Endodermal cell (in vitro differentiated cells): ENCODE results near the gene ICAM2. TPM values are rescaled to one million over a fixed set of nuclear protein-coding genes. Genes with fewer than 3 reads are reported as not detected.
A peak's percentile ranks its signal among the peaks of the same experiment; 100 is the strongest.

ENCODE experiments used
- DNase-seq: peaks from one replicate; pipeline ENCODE4 v3.0.0-alpha.2; 2017
- H3K27ac ChIP-seq: 2 replicates; pipeline ENCODE4 v1.5.1; 2013; ENCODE audit warnings: mild to moderate bottlenecking, low read depth, low read length, moderate library complexity
- H3K27me3 ChIP-seq: 2 replicates; pipeline ENCODE4 v1.6.1; 2013; ENCODE audit warnings: mild to moderate bottlenecking, low read length, moderate library complexity; ENCODE audit not compliant: insufficient read depth, control insufficient read depth, poor library complexity, severe bottlenecking
- H3K36me3 ChIP-seq: 2 replicates; pipeline ENCODE4 v1.7.0; 2013; ENCODE audit warnings: mild to moderate bottlenecking, low read length, moderate library complexity; ENCODE audit not compliant: control insufficient read depth, insufficient read depth
- H3K4me1 ChIP-seq: one replicate; pipeline ENCODE4 v1.7.0; 2013; ENCODE audit warnings: low read length; ENCODE audit not compliant: control insufficient read depth, insufficient read depth
- H3K4me3 ChIP-seq: 2 replicates; pipeline ENCODE4 v1.5.1; 2013; ENCODE audit warnings: mild to moderate bottlenecking, low read length, moderate library complexity
- H3K9ac ChIP-seq: 2 replicates; pipeline ENCODE4 v1.6.1; 2013; ENCODE audit warnings: mild to moderate bottlenecking, low read length, moderate library complexity; ENCODE audit not compliant: poor library complexity, severe bottlenecking; ENCODE audit errors: extremely low read depth
- H3K9me3 ChIP-seq: 2 replicates; pipeline ENCODE4 v1.6.1; 2013; ENCODE audit warnings: mild to moderate bottlenecking, low read length, moderate library complexity; ENCODE audit not compliant: control insufficient read depth
- H3K27ac Mint-ChIP-seq: 2 replicates; pipeline ENCODE4 v1.8.0; 2020; ENCODE audit warnings: mixed read lengths
- H3K27me3 Mint-ChIP-seq: 2 replicates; pipeline ENCODE4 v1.8.0; 2021; ENCODE audit warnings: mild to moderate bottlenecking, mixed read lengths; ENCODE audit not compliant: insufficient read depth
- H3K36me3 Mint-ChIP-seq: 2 replicates; pipeline ENCODE4 v1.8.0; 2020; ENCODE audit warnings: low read depth, mixed read lengths
- H3K4me1 Mint-ChIP-seq: 2 replicates; pipeline ENCODE4 v1.8.0; 2020; ENCODE audit warnings: mixed read lengths
- H3K4me3 Mint-ChIP-seq: 2 replicates; pipeline ENCODE4 v1.8.0; 2020; ENCODE audit warnings: mild to moderate bottlenecking, moderate library complexity, mixed read lengths
- H3K9me3 Mint-ChIP-seq: 2 replicates; pipeline ENCODE4 v1.8.0; 2020; ENCODE audit warnings: mild to moderate bottlenecking, mixed read lengths
- WGBS, 2 experiments: methylation state at CpG; one replicate each; pipeline versions ENCODE4 v1.1.5 to v1.1.7; 2013; ENCODE audit warnings: missing lambda C conversion rate in 2 of 2, mixed read lengths in 1 of 2; ENCODE audit not compliant: insufficient coverage in 1 of 2, insufficient read length in 1 of 2; 5-methylcytosine and 5-hydroxymethylcytosine counted together
- total RNA-seq, 2 donors: library from RNA; stranded (reverse); fragmentation: NEBNext Ultra II Directional in 1 of 2; extraction: Animal tissue kit (Norgen Biotek cat#: 25700) in 1 of 2; gene quantifications; 2 replicates in 1 of 2; 3 replicates in 1 of 2; pipeline ENCODE4 v1.2.1, GENCODE V29; 2021
- TF ChIP-seq, protein P1 (sequence below): fragments of 200-600 bp; sonication (generic); conservative IDR thresholded peaks from 2 replicates; pipeline ENCODE4 v1.5.0; 2021; ENCODE audit warnings: antibody characterized with exemption, mild to moderate bottlenecking

ICAM2 gene
- total RNA-seq, 2 donors from 2014 or later, result 0.75 TPM; not detected in 1

DNA sequence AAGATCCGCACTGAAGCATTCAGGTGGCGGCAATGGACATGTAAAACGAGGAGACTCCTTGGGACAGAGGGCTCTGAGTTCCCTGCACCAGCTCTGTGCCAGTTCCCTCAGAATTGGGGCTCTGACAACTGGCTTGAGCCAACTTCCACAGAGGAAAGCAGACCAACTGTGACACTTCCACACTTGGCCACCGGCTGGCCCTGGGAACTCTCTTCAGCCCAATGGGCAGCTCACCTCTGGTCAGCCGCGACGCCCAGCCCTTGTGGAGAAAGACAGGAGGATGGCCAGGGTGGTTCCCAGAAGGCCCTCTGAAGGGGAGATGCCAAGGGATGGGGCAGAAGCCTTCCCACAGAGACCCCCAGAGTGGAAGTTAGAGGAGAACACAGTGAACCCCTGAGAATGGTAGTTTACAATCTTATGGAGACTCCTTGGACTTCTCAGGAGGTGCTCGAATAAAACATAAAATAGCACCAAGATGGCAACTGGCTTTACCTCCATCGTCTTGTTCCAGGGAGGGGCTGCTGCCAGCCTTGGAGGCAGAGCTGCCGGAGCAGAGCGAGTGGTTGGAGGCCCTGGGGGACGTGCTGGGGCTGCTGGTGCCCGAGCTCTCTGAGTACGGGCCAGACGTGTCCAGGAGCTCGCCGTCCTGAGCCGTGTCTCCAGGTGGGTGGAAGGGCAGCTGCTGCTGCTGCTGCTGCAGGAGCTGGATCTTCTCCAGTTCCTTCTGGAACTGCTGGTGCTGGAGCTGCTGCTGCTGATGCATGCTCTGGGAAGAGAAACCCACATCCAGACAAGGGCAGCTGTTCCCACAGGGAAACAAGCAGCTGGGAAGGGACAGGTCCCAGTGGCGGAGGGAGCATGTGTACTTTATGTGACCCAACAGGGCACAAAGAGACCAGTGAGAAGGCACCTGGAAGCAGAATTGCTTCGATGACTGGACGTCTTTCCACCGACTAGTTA, 35.0 kb upstream of the ICAM2 start:
- 92 to 96% methylated on average over 12 to 22 of the region's 22 CpGs for WGBS, 2 experiments
- H3K9me3 ChIP-seq, result no peaks in the 10 kb centered on the region
- no peaks in the 10 kb centered on the region for H3K4me1 ChIP-seq
- no peak overlapping the region for H3K4me3 ChIP-seq
- Mint-ChIP-seq H3K27ac (peak overlapping the region; percentile 87), H3K9me3 (no peaks in the 10 kb centered on the region), H3K36me3 (peaks cover 63% of the 10 kb centered on the region), H3K4me1 (peaks cover 12% of the 10 kb centered on the region), H3K4me3 (no peak overlapping the region), H3K27me3 (no peaks in the 10 kb centered on the region)
- H3K36me3 ChIP-seq, result peaks cover 27% of the 10 kb centered on the region
- no peaks in the 10 kb centered on the region for H3K27me3 ChIP-seq
- no peak for DNase-seq
- no peak overlapping the region for H3K9ac ChIP-seq
- TF ChIP-seq, protein P1, sequence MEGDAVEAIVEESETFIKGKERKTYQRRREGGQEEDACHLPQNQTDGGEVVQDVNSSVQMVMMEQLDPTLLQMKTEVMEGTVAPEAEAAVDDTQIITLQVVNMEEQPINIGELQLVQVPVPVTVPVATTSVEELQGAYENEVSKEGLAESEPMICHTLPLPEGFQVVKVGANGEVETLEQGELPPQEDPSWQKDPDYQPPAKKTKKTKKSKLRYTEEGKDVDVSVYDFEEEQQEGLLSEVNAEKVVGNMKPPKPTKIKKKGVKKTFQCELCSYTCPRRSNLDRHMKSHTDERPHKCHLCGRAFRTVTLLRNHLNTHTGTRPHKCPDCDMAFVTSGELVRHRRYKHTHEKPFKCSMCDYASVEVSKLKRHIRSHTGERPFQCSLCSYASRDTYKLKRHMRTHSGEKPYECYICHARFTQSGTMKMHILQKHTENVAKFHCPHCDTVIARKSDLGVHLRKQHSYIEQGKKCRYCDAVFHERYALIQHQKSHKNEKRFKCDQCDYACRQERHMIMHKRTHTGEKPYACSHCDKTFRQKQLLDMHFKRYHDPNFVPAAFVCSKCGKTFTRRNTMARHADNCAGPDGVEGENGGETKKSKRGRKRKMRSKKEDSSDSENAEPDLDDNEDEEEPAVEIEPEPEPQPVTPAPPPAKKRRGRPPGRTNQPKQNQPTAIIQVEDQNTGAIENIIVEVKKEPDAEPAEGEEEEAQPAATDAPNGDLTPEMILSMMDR, result peak; percentile 13
- H3K27ac ChIP-seq, result no peak overlapping the region

DNA sequence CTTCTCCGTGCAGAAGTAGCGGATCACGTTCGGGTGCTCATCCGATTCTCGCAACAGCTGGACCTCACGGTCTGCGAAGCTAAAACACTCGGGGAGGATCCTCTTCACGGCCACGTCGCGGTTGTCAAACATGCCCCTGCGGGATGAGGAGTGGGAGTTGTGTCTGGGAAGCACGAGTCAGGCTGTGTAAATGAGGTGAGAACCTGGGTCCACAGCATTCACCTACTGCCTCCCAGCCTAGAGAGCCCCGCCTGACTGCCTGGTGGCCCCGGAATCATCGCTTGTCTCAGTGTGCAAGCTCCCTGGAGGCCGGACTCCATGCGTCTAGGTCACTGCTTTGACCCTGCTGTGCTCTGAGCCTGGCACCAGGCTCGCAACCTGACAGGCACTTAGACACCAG, 33.9 kb upstream of the ICAM2 start:
- no peaks in the 10 kb centered on the region for H3K4me1 ChIP-seq
- Mint-ChIP-seq H3K27ac (no peak overlapping the region), H3K4me3 (no peak overlapping the region), H3K27me3 (no peaks in the 10 kb centered on the region), H3K4me1 (peaks cover 16% of the 10 kb centered on the region), H3K9me3 (no peaks in the 10 kb centered on the region), H3K36me3 (peaks cover 67% of the 10 kb centered on the region)
- TF ChIP-seq, protein P1, result no peak
- WGBS, 2 experiments, result 95 to 96% methylated on average over 18 to 21 of the region's 21 CpGs
- no peak overlapping the region for H3K4me3 ChIP-seq
- H3K9me3 ChIP-seq, result no peaks in the 10 kb centered on the region
- H3K9ac ChIP-seq, result no peak overlapping the region
- H3K27ac ChIP-seq, result no peak overlapping the region
- peaks cover 36% of the 10 kb centered on the region for H3K36me3 ChIP-seq
- DNase-seq, result no peak
- H3K27me3 ChIP-seq, result no peaks in the 10 kb centered on the region

DNA sequence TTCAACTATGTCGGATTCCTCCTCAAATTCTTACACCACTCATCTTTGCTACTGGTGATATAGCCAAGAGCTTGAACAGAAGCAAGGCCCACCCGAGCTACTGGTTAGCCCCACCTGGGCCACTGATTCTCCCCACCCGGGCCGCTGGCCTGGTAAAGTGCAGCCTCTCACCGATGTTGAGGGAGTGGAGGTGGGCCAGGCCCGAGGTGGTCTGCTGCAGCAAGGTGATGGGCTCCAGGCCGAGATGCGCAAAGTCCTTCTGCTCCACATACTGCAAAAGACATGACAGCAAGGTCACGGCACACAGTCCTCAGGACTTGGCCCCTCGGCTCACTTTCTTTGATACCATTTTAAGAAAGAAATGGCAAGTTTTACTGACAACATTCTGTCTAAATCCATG, 32.7 kb upstream of the ICAM2 start:
- no peak overlapping the region for H3K27ac ChIP-seq
- no peaks in the 10 kb centered on the region for H3K4me1 ChIP-seq
- peaks cover 37% of the 10 kb centered on the region for H3K36me3 ChIP-seq
- Mint-ChIP-seq H3K27me3 (no peaks in the 10 kb centered on the region), H3K36me3 (peaks cover 61% of the 10 kb centered on the region), H3K9me3 (no peaks in the 10 kb centered on the region), H3K4me3 (no peak overlapping the region), H3K27ac (no peak overlapping the region), H3K4me1 (peaks cover 16% of the 10 kb centered on the region)
- TF ChIP-seq, protein P1, result no peak
- H3K9me3 ChIP-seq, result no peaks in the 10 kb centered on the region
- no peak overlapping the region for H3K4me3 ChIP-seq
- H3K27me3 ChIP-seq, result no peaks in the 10 kb centered on the region
- H3K9ac ChIP-seq, result no peak overlapping the region
- 93 to 97% methylated on average over 8 to 10 of the region's 10 CpGs for WGBS, 2 experiments
- DNase-seq, result no peak
